T-cell (primary cell): ENCODE results near the gene GGCX. TPM values are rescaled to one million over a fixed set of nuclear protein-coding genes. Genes with fewer than 3 reads are reported as not detected.
"Not testable (repeated sequence)": the region's sequence is repeated elsewhere in the genome, so short reads cannot be mapped to it uniquely, and the experiment has no call there.

Experiments used
- ATAC-seq, 4 experiments: fragments of 200-7000 bp in 3 of 4; fragments of 150-1000 bp in 1 of 4; cut with Tn5 transposase; replicated peaks in 1 of 4; 1 replicate in 3 of 4; 2 replicates in 1 of 4; pipeline ENCODE4 v1.10.0; 2021; ENCODE audit warnings: moderate library complexity in 3 of 4, mild to moderate bottlenecking in 2 of 4, moderate number of reproducible peaks in 1 of 4
- CTCF ChIA-PET, 2 donors: fragments of 300-600 bp; sonication (Branson Sonifier 250); formaldehyde crosslinking; loops; one replicate each; lab custom pipeline; 2022; ENCODE audit warnings: antibody characterized with exemption in 2 of 2; lab: Charles Lee
- POLR2A ChIA-PET, 2 donors: fragments of 300-600 bp; sonication (Branson Sonifier 250); formaldehyde crosslinking; loops; one replicate each; lab custom pipeline; 2022; ENCODE audit warnings: antibody characterized with exemption in 2 of 2; lab: Charles Lee
- DNase-seq, 35 experiments: peaks; one replicate each; pipeline versions ENCODE4 v3.0.0 to v3.0.0-alpha.2; 2013 to 2023
- H3K27ac ChIP-seq: one replicate; pipeline ENCODE4 v1.5.1; 2013; ENCODE audit warnings: low read length
- H3K27me3 ChIP-seq, 2 experiments: replicated peaks in 1 of 2; 1 replicate in 1 of 2; 2 replicates in 1 of 2; pipeline versions ENCODE4 v1.6.1 to v1.7.0; 2013; ENCODE audit warnings: low read length in 1 of 2, mixed read lengths in 1 of 2; ENCODE audit not compliant: control insufficient read depth in 2 of 2, insufficient read depth in 2 of 2; ENCODE audit errors: extremely low read depth in 1 of 2
- H3K36me3 ChIP-seq, 2 donors: 1 replicate in 1 of 2; 2 replicates in 1 of 2; pipeline versions ENCODE4 v1.6.1 to v1.7.0; 2013; ENCODE audit warnings: low read length in 1 of 2; ENCODE audit not compliant: control insufficient read depth in 2 of 2, insufficient read depth in 1 of 2; ENCODE audit errors: extremely low read depth in 1 of 2
- H3K4me1 ChIP-seq, 2 experiments: 1 replicate in 1 of 2; 2 replicates in 1 of 2; pipeline versions ENCODE4 v1.6.1 to v1.7.0; 2013; ENCODE audit warnings: low read length in 2 of 2, mixed read lengths in 1 of 2; ENCODE audit not compliant: insufficient read depth in 2 of 2, control insufficient read depth in 1 of 2; ENCODE audit errors: extremely low read depth in 1 of 2
- H3K4me3 ChIP-seq, 2 donors: 1 replicate in 1 of 2; 2 replicates in 1 of 2; pipeline versions ENCODE4 v1.5.1 to v1.7.0; 2013; ENCODE audit warnings: mild to moderate bottlenecking in 2 of 2, low read length in 1 of 2, moderate library complexity in 1 of 2; ENCODE audit not compliant: control insufficient read depth in 1 of 2; ENCODE audit errors: extremely low read depth in 1 of 2
- H3K9me3 ChIP-seq: 2 replicates; pipeline ENCODE4 v1.7.0; 2013
- H3K27ac Mint-ChIP-seq, 2 donors: one replicate each; pipeline ENCODE4 v1.8.0; 2020 to 2021; ENCODE audit warnings: mild to moderate bottlenecking in 2 of 2, mixed read lengths in 2 of 2
- H3K27me3 Mint-ChIP-seq, 2 donors: one replicate each; pipeline ENCODE4 v1.8.0; 2021 to 2022; ENCODE audit warnings: mixed read lengths in 2 of 2
- H3K36me3 Mint-ChIP-seq: one replicate; pipeline ENCODE4 v1.8.0; 2021; ENCODE audit warnings: mixed read lengths
- H3K4me1 Mint-ChIP-seq, 3 donors: one replicate each; pipeline ENCODE4 v1.8.0; 2020 to 2022; ENCODE audit warnings: mixed read lengths in 3 of 3, mild to moderate bottlenecking in 1 of 3
- H3K4me3 Mint-ChIP-seq, 3 donors: one replicate each; pipeline ENCODE4 v1.8.0; 2020 to 2022; ENCODE audit warnings: mild to moderate bottlenecking in 3 of 3, mixed read lengths in 3 of 3, moderate library complexity in 3 of 3
- H3K9me3 Mint-ChIP-seq, 3 donors: one replicate each; pipeline ENCODE4 v1.8.0; 2020 to 2022; ENCODE audit warnings: mixed read lengths in 3 of 3
- WGBS: methylation state at CpG from one replicate; pipeline ENCODE4 v1.1.5; 2013; ENCODE audit warnings: missing lambda C conversion rate; ENCODE audit not compliant: insufficient coverage; 5-methylcytosine and 5-hydroxymethylcytosine counted together
- total RNA-seq, 35 experiments: library from RNA in 6 of 35; stranded (reverse) in 6 of 35; fragments of 120-200 nt in 1 of 35; gene quantifications; one replicate each; pipeline versions ENCODE4 v1.2.1 to v1.2.4 and lab custom pipeline; 2013 to 2026

The GGCX gene
- total RNA-seq, 5 donors from 2014 or later (not counting 1 experiment from before 2014, with no cell fraction given) = 20.4 to 29.7 (median 25.7) TPM

DNA sequence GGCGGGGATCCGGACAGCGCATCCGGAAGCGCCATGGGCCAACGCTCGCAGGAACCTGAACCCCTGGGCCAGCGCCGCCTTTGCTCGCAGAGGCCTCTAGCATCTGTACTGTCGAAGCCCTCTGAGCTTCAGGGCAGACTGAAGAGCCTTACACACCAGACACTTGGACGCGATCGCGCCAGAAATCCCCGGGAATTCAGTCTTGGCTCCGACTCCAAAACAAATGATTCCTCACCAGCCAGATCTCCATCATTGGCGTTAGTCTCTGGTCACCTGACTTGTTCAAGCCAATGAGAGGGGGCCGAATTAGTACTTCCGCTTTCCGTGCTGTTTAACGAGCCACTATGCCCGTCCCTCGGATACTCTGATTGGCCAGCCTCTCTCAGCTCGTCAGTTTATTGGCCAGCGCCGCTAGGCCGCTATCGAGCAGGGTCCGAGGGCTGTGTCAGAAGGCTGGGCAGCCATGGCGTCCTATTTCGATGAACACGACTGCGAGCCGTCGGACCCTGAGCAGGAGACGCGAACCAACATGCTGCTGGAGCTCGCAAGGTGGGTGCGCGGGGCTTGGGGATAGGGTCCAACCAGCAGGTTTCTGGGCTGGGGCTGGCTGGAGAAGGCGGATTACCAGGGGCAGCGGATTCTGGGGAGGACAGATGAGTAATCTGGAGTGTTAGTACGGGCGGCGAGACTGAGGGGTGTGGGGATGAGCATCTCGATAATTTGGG, 34.2 kb upstream of the GGCX start, which contains the start of gene RNF181:
Gene RNF181 (plus strand): TSS at position 445 of the 725 bp plus-strand sequence. CDS start 19 bp downstream, at position 464.
- Histone ChIP-seq H3K27ac (peak within 1 kb of the TSS; percentile 75), H3K4me3 (peak within 1 kb of the TSS; percentile 92 to 95), H3K4me1 (peaks cover 12 to 33% of the 10 kb centered on the region in 2 experiments), H3K36me3 (peaks cover 5 to 18% of the 10 kb centered on the region in 2 donors), H3K27me3 (no peaks in the 10 kb centered on the region), H3K9me3 (no peaks in the 10 kb centered on the region)
- DNase-seq (peak; percentile 73 to 98 (median 89)), ATAC-seq (peak; percentile 99)
- H3K9me3 Mint-ChIP-seq = no peaks in the 10 kb centered on the region
- ChIA-PET CTCF (interaction anchor here in 1 of 2 donors (0.6 to 1.6 kb wide), 4 partner anchors 42 to 241 kb away, joined by 3 to 5 read pairs (median 4); partner anchors contain the start of gene ELMOD3), POLR2A (interaction anchor here (0.5 to 2.2 kb wide), 10 partner anchors 8 to 1137 kb away, joined by 3 to 15 read pairs (median 4); partner anchors contain the start of genes C2orf68 (in 1 of the 2) and VAMP8 (in 1 of the 2))
- H3K27ac Mint-ChIP-seq = peak within 1 kb of the TSS; percentile 98 to 99
- H3K4me3 Mint-ChIP-seq = peak within 1 kb of the TSS; percentile 99
- WGBS = under 1% methylated on average over 45 of the region's 47 CpGs
- no peaks in the 10 kb centered on the region for H3K27me3 Mint-ChIP-seq
- H3K36me3 Mint-ChIP-seq = peaks cover 3% of the 10 kb centered on the region
- H3K4me1 Mint-ChIP-seq = peaks cover 37 to 38% (median 38%) of the 10 kb centered on the region in 3 donors

DNA sequence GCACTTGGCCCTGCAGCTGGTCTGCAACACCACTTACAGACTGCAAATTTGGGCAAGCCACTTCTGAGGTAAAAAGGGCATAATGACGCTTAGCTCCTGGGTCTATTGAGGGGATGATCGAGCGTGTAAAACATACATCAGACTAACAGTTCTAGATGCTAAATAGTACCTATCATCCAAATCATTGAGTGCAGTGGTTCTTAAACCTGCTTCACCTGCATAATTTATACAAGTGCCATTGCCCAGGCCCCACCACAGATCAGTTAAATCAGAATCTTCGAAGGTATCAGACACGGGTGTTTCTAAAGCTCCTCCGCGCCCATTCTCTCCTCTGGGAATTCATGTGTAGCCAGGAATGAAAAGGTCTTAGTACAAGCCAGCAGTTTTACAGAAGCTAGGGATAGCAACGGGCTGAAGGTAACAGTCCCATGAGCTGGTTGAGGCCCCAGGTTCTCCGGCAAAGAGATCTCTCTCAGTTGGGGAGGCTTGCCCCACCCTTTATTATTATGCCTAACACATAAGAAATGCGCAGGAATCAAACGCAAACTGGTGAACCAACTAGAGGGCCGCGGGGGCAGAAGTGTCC, 33.5 kb upstream of the GGCX start:
- Mint-ChIP-seq H3K27ac (peak overlapping the region; percentile 98 to 99), H3K27me3 (no peaks in the 10 kb centered on the region), H3K4me3 (peak overlapping the region; percentile 99), H3K36me3 (peaks cover 3% of the 10 kb centered on the region), H3K9me3 (no peaks in the 10 kb centered on the region), H3K4me1 (peaks cover 43 to 45% (median 44%) of the 10 kb centered on the region in 3 donors)
- peak overlapping the region; percentile 75 for H3K27ac ChIP-seq
- H3K9me3 ChIP-seq = no peaks in the 10 kb centered on the region
- peak in 1 of 35 experiments; percentile 23 for DNase-seq
- 10% methylated on average over 7 of the region's 13 CpGs for WGBS
- peaks cover 12 to 33% of the 10 kb centered on the region in 2 experiments for H3K4me1 ChIP-seq
- no peaks in the 10 kb centered on the region for H3K27me3 ChIP-seq
- ChIA-PET POLR2A (interaction anchor here (0.5 to 2.2 kb wide), 8 partner anchors 9 to 55 kb away, joined by 3 to 15 read pairs (median 4); partner anchors contain the start of genes C2orf68 (in 1 of the 2) and VAMP8 (in 1 of the 2)), CTCF (interaction anchor here in 1 of 2 donors (0.7 to 1.6 kb wide), 3 partner anchors 43 to 240 kb away, joined by 3 to 5 read pairs (median 5); partner anchors contain the start of gene ELMOD3)
- peaks cover 5 to 18% of the 10 kb centered on the region in 2 donors for H3K36me3 ChIP-seq
- peak in 3 of 4 experiments; percentile 4 to 6 (median 5) for ATAC-seq
- H3K4me3 ChIP-seq = peak overlapping the region; percentile 92 to 95

DNA sequence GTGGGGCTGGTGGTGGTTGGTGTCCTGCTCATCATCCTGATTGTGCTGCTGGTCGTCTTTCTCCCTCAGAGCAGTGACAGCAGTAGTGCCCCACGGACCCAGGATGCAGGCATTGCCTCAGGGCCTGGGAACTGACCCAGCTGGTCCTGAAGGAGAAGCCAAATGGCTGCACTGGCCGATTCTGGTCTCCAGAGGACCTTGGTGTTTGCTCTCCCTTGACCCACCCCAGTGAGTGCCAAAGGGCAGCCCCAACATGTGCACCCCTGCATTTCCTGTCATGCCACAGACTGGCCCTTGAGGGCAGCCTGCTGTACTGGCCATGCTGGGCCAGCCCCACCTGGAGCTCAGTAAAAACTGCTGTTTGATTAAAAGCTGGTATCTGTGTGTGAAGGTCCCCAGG, 31.7 kb upstream of the GGCX start:
- Histone ChIP-seq H3K4me3 (no peak overlapping the region), H3K27ac (no peak overlapping the region), H3K9me3 (no peaks in the 10 kb centered on the region), H3K36me3 (peaks cover 5 to 10% of the 10 kb centered on the region in 2 donors), H3K4me1 (peaks cover 12 to 32% of the 10 kb centered on the region in 2 experiments), H3K27me3 (no peaks in the 10 kb centered on the region)
- CTCF ChIA-PET = no interaction called here
- no peak overlapping the region for H3K27ac Mint-ChIP-seq
- no peak for ATAC-seq
- H3K4me1 Mint-ChIP-seq = peaks cover 48 to 54% (median 52%) of the 10 kb centered on the region in 3 donors
- POLR2A ChIA-PET = interaction anchor here in 1 of 2 donors (0.7 kb wide), 1 partner anchor 38 kb away, joined by 4 read pairs; no protein-coding TSS in a partner anchor
- H3K9me3 Mint-ChIP-seq = no peaks in the 10 kb centered on the region
- H3K4me3 Mint-ChIP-seq = peak overlapping the region in 1 of 3 donors; percentile 99
- no peaks in the 10 kb centered on the region for H3K27me3 Mint-ChIP-seq
- H3K36me3 Mint-ChIP-seq = peaks cover 3% of the 10 kb centered on the region
- WGBS = 83% methylated on average over 3 of the region's 3 CpGs
- no peak for DNase-seq

DNA sequence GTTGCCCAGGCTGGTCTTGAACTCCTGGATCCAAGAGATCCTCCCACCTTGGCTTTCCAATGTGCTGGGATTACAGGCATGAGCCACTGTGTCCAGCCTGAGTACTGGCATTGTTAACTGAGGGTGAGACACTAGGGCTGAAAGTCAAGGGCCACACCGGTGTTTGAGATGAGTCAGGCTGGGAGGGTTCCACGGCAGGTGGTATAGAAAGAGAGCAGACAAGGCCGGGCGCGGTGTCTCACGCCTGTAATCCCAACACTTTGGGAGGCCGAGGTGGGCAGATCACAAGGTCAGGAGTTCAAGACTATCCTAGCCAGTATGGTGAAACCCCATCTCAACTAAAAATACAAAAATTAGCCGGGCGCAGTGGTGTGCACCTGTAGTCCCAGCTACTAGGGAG, 31.0 kb upstream of the GGCX start:
- 95% methylated on average over 6 of the region's 9 CpGs for WGBS
- POLR2A ChIA-PET, DNase-seq, H3K9me3 Mint-ChIP-seq, ATAC-seq, H3K36me3 Mint-ChIP-seq, H3K27ac ChIP-seq, H3K4me3 ChIP-seq, H3K9me3 ChIP-seq, H3K27me3 ChIP-seq, H3K36me3 ChIP-seq, H3K27me3 Mint-ChIP-seq: not testable (repeated sequence)
- CTCF ChIA-PET = interaction anchor here in 1 of 2 donors (0.6 kb wide), 2 partner anchors 12 to 41 kb away, joined by 3 to 4 read pairs; no protein-coding TSS in a partner anchor
- H3K4me1 ChIP-seq = peaks cover 15 to 33% of the 10 kb centered on the region in 2 experiments
- peaks cover 48 to 61% (median 55%) of the 10 kb centered on the region in 3 donors for H3K4me1 Mint-ChIP-seq
- peak overlapping the region in 1 of 2 donors; percentile 11 for H3K27ac Mint-ChIP-seq
- peak overlapping the region in 1 of 3 donors; percentile 27 for H3K4me3 Mint-ChIP-seq

DNA sequence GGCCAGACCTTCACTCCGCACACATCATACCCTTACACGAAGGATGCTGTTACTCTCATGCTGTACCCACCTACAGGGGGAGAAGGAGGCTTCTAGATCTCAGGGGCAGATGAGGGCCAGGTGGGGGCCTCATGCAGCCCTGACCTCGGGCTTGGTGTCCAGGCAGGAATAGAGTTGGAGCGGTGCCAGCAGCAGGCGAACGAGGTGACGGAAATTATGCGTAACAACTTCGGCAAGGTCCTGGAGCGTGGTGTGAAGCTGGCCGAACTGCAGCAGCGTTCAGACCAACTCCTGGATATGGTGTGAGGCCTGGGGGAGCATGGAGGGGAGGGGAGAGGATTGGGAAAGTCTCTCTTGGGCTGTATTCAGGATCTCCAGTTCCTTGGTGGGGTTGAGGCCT, 30.3 kb upstream of the GGCX start:
- Histone ChIP-seq H3K36me3 (no peaks in the 10 kb centered on the region), H3K4me3 (no peak overlapping the region), H3K27me3 (no peaks in the 10 kb centered on the region), H3K4me1 (peaks cover 15 to 25% of the 10 kb centered on the region in 2 experiments), H3K9me3 (no peaks in the 10 kb centered on the region), H3K27ac (no peak overlapping the region)
- Mint-ChIP-seq H3K4me3 (no peak overlapping the region), H3K27ac (peak overlapping the region in 1 of 2 donors; percentile 12), H3K9me3 (no peaks in the 10 kb centered on the region), H3K27me3 (no peaks in the 10 kb centered on the region), H3K4me1 (peaks cover 43 to 56% (median 52%) of the 10 kb centered on the region in 3 donors), H3K36me3 (peaks cover 3% of the 10 kb centered on the region)
- ATAC-seq (no peak), DNase-seq (no peak)
- ChIA-PET POLR2A (interaction anchor here in 1 of 2 donors (0.5 kb wide), 1 partner anchor 26 kb away, joined by 4 read pairs; no protein-coding TSS in a partner anchor), CTCF (no interaction called here)
- 93% methylated on average over 10 of the region's 12 CpGs for WGBS
